Activated CD4-positive, alpha-beta T cell treated with anti-CD3 and anti-CD28 coated beads, Interleukin-2, amount 10 ng/mL, durations not matched to agents 24 days and 14 days (primary cell): ENCODE measurements around the gene EVX1. TPM values are rescaled to one million over a fixed set of nuclear protein-coding genes. Genes with fewer than 3 reads are reported as not detected.

ENCODE experiments used
- DNase-seq: peaks from one replicate; pipeline ENCODE4 v3.0.0; 2022
- H3K27ac Mint-ChIP-seq: one replicate; pipeline ENCODE4 v1.8.0; 2022; ENCODE audit warnings: mild to moderate bottlenecking, mixed read lengths
- H3K27me3 Mint-ChIP-seq: one replicate; pipeline ENCODE4 v1.8.0; 2022; ENCODE audit warnings: mixed read lengths
- H3K36me3 Mint-ChIP-seq: one replicate; pipeline ENCODE4 v1.8.0; 2022; ENCODE audit warnings: low read depth, mild to moderate bottlenecking, mixed read lengths
- H3K4me1 Mint-ChIP-seq: one replicate; pipeline ENCODE4 v1.8.0; 2021; ENCODE audit warnings: mixed read lengths
- H3K4me3 Mint-ChIP-seq: one replicate; pipeline ENCODE4 v1.8.0; 2022; ENCODE audit warnings: mild to moderate bottlenecking, moderate library complexity, mixed read lengths
- H3K9me3 Mint-ChIP-seq: one replicate; pipeline ENCODE4 v1.8.0; 2021; ENCODE audit warnings: mixed read lengths
- intact Hi-C: fragments of 100-400 bp; cut with micrococcal nuclease; formaldehyde crosslinking; loops from one replicate; pipeline ENCODE4 v1.15.1; 2023
- total RNA-seq: library from RNA; stranded (reverse); gene quantifications from 2 replicates; pipeline ENCODE4 v1.2.3, GENCODE V29; 2022

The EVX1 gene
- total RNA-seq, 1 donor from 2014 or later: not detected

DNA sequence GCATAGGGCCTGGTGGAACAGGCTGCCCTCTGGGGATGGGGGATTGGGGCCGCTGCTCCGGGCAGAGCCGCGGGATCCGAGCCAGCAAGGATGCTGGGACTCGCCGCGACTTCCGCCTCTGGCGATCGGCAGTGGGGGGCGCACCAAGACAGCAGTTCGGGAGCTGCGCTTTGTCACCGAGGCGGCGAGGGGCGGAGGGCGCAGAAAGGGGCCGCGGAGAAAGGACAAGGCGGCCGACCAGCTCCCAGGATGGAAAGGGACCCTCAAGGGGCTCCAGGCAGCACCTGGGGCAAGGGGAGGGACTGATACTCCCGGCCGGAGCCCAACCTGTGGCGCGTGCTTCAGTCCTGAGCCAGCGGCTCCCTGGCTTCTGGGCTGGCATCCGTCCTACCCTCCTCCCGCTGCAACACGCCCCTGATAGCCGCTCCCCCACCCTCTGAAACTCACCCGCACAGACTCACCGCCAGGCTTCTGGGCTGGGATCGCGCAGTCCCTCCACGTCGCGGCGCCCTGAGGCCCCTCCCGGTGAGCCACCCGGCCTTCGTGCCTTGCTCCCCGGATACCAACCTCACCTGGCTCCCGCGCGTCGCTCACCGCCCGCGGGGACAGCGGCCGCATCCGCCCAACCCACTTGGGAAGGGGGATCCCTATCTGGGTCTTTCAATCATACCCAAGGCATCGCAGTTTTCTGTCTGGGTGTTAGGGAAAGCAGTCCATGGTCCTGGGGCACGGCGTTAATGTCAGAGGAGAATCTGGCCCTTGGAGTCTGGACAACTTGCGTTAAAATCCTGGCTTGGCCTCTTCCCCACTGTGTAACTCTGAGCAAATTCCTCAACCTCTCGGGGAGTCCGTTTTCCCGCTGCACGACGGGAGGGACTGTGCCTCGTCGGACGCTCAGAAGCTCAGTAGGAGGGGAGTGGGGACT, 7.0 kb upstream of the EVX1 start:
- Mint-ChIP-seq H3K27ac (no peak overlapping the region), H3K4me1 (no peaks in the 10 kb centered on the region), H3K4me3 (no peak overlapping the region), H3K27me3 (peaks cover 63% of the 10 kb centered on the region), H3K36me3 (no peaks in the 10 kb centered on the region), H3K9me3 (no peaks in the 10 kb centered on the region)
- no peak for DNase-seq
- intact Hi-C loops: no loop called here

DNA sequence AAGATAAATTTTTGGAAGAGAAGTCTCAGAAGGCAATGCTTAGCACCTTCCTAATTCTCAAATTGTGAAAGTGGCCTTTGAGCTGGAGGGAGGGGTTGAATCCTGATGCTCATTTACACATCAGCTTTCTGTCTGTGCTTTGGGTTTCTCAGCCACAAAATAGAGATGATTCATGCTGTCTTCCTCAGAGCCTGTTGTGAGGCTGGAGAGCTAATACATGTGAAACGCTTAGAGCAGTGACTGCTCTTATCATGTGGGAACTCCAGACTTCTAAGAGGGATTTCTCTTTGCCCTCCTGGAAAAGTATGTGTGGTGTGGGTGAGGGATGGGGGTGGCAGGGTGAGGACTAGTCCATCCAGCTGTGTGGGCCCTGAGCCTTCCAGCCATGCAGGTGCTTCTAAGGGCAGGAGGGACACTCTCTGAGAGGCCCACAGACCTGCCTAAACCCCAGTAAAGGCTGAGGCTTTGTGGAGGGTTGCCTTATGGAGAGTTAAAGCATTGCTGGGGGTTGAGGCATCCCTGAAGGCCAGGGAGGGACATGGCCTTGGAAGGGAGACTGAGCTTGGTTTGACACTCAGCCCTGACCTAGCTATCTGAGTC, 4.8 kb upstream of the EVX1 start:
- H3K4me1 Mint-ChIP-seq: no peaks in the 10 kb centered on the region
- no peak overlapping the region for H3K4me3 Mint-ChIP-seq
- intact Hi-C loops: no loop called here
- peaks cover 82% of the 10 kb centered on the region for H3K27me3 Mint-ChIP-seq
- H3K9me3 Mint-ChIP-seq: peaks cover 3% of the 10 kb centered on the region
- H3K36me3 Mint-ChIP-seq: peaks cover 2% of the 10 kb centered on the region
- DNase-seq: no peak
- peak overlapping the region; percentile 19 for H3K27ac Mint-ChIP-seq

DNA sequence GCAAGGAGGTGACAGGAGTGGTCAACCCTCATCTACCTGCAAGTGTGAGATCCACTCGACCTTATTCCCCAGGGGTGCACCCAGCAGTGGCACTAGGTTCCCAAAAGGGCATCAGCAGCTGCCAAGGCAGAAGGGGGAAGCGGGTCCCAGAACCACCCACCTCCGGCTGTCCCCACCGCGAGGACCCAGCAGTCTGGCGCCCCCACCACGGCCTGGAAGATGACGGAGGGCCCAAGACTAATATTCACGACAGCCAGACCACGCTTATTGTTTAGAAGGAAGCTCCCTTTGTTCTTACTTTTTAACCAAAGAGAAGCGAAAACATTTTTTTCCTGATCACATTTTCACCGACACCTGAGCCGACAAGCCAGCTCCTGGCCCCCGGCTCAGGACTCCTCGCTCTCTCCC, 3.6 kb upstream of the EVX1 start:
- intact Hi-C loops: no loop called here
- Mint-ChIP-seq H3K4me3 (no peak overlapping the region), H3K36me3 (peaks cover 2% of the 10 kb centered on the region)

DNA sequence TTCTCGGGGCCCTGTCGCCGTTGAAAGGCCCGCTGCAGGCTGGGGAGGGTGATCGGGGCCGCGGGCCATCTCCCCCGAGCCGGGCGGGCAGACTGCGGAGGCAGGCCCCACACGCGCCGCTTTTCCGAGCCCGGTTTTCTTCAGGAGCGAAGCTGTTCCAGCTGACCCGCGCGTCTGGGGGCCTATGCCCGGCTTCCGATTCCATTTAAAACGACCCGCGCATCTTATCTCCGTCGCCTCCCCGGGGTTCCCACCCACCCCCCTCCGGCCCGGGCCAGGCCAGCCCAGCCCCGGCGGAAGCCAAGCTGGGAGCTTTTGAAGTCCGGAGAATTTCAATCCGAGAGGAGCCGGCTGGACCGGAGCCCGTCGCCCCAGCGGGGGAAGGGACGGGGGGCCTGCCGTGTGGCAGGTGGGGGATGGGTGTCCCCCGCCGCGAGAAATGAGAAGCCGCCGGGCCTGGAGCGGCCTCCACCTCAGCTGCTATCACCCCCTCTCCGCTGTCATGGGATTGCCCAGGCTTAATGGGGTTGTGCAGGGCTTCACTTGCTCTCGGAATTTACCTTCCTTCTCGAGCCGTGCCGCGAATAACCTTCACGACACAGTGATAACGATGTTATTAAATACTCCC, 3.1 kb upstream of the EVX1 start:
- intact Hi-C loops: loop anchor here (5.0 kb wide), 3 partner anchors 142 to 1718 kb away; partner anchors contain the start of genes HOXA1 and TRIL
- no peak overlapping the region for H3K27ac Mint-ChIP-seq
- no peak overlapping the region for H3K4me3 Mint-ChIP-seq

More for the DNA sequence above, 3.6 kb upstream of the EVX1 start:
- peaks cover 5% of the 10 kb centered on the region for H3K9me3 Mint-ChIP-seq
- H3K4me1 Mint-ChIP-seq: no peaks in the 10 kb centered on the region
- H3K27me3 Mint-ChIP-seq: peaks cover 83% of the 10 kb centered on the region
- DNase-seq: no peak
- H3K27ac Mint-ChIP-seq: no peak overlapping the region

DNA sequence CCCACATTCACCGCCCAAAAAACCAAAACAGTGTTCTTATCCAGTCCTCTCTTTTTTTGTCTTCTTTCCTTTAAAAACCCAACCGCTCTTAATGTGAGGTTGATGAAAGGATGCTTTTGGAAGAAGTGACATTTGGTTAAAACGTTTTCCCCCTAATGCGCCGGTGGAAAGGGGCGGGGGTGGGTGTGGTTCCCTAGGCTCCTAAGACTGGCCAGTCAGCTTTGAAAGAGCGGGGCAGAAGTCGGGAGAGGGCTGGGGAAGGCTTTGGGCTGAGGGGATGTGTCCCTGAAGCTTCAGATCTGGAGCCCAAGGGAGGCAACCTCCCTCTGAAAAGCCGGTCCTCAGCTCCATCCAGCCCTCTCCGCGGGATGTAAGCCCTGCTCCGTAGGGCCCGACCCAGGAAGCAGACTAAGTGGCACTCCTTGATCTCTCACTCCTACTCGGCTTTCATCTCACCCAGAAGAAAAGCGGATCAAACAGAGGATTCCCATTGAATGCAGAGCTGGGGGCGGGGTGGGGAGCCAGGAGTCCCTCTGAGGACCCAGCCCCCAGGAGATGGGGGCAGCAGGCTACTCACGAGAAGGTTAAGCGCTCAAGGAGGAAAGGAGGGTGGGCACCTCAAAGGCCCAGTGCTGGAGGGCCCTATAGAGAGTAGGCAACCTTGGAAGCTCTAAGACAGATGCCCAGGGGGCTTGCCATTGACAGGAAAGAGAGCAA, 2.4 kb upstream of the EVX1 start:
- peaks cover 4% of the 10 kb centered on the region for H3K36me3 Mint-ChIP-seq
- no peak overlapping the region for H3K4me3 Mint-ChIP-seq
- no peak overlapping the region for H3K27ac Mint-ChIP-seq
- H3K4me1 Mint-ChIP-seq: no peaks in the 10 kb centered on the region
- no peak for DNase-seq
- peaks cover 5% of the 10 kb centered on the region for H3K9me3 Mint-ChIP-seq
- intact Hi-C loops: loop anchor here (5.0 kb wide), 3 partner anchors 143 to 1717 kb away; partner anchors contain the start of genes HOXA1 and TRIL
- peaks cover 85% of the 10 kb centered on the region for H3K27me3 Mint-ChIP-seq

More for the DNA sequence above, 3.1 kb upstream of the EVX1 start:
- Mint-ChIP-seq H3K27me3 (peaks cover 82% of the 10 kb centered on the region), H3K36me3 (peaks cover 4% of the 10 kb centered on the region), H3K9me3 (peaks cover 5% of the 10 kb centered on the region), H3K4me1 (no peaks in the 10 kb centered on the region)
- no peak for DNase-seq

DNA sequence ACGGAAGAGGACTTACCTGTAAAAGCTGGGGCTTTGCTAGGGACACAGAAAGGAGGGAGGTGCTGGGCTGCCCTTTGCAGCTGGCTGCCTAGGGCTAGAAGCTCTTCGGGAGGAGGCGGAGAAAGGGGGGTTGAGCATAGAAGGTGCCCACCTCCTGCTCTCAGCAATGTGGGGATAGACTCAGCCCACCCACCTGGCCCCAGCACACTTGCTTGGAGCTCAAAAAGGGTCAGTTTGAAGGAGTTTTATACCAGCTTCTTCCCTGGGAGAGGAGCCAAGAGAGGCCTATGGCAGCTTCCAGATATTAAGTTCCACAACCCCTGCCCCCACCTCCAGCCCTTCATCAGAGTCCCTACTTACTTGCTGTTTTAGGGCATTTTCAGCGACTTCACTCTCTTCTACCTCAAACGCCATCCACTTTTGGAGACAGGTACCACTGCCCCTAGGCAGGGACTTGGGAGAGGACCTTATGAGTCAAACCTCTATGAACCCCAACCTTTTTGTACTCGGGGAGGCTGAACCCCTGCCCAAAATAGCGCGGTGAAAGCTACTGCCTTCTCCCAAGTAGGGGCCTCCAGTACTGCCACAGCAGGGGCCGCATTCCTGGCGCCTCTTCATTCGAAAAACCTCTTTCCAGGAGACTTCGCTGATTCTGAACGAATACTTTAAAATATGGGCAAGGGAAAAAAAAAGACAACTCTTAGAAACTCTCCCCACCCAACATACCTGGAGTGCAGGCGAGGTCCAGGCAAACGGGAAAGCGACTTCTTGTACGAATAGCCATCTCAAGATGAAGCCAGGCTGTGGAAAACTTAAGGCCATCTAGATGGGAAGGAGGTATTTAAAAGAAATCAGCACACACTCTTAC, 1.2 kb upstream of the EVX1 start:
- Mint-ChIP-seq H3K36me3 (peaks cover 4% of the 10 kb centered on the region), H3K27me3 (peaks cover 85% of the 10 kb centered on the region), H3K27ac (no peak overlapping the region), H3K4me3 (no peak overlapping the region), H3K9me3 (peaks cover 5% of the 10 kb centered on the region), H3K4me1 (no peaks in the 10 kb centered on the region)
- no peak for DNase-seq
- intact Hi-C loops: loop anchor here (2.0 to 5.0 kb wide), 5 partner anchors 45 to 1716 kb away; partner anchors contain the start of genes HOXA1, HOXA7 and TRIL

DNA sequence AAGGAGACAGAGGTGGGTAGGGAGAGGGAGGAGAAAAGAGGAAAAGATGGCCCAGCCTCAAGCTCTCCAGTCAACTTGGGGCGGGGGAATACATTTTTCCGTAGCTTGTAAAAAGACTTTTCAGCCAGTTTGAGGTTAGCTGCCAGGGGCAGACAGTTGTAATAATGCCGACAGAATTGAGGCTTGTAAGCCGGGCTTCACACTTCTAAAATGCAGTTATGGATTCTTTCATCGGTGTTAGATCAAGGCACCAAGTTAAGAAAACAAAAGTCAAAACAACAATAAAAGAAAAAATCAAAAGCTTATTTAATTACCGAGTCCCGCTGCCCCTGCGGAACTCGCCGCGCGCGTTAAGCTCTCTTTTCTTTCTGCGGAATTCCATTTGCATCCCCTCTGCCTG, 448 bp upstream of the EVX1 start:
- Mint-ChIP-seq H3K4me3 (no peak overlapping the region), H3K4me1 (no peaks in the 10 kb centered on the region), H3K27ac (peak overlapping the region; percentile 16)

DNA sequence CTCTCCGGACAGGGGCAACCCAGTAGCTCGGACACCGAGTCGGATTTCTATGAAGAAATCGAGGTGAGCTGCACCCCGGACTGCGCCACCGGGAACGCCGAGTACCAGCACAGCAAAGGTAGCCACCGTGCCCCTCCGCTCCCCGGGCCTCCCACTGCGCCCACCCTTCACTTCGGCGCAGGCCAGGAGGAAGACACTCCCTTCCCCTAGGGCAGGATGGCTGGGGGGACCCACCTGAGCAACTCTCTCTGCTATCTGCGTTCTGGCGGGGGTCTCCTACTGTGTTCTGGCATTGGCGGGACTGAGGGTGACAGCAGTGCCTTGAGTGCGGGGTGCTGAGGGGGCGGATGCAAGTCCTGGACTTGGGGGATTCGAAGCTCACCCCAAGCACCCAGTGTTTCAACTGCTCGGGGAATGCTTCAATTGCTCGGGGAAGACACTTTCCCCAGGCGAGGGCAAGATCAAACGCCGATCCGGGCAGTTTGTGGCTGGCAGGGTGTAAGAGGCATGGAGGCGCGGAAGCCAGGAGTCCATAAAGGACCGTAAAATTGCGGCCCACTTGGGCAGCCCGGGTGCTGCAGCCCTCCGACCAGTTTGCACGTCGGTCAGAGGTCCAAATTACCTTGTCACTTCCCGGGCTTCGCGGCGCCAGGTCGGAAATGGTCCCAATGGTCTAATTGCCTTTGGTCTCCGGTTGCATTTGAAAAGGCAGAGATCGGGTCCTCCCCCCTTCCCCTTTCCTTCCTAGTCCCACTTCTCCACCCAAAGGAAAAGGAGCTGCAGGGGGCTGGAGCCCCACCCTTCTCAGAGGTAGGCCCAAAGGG, 950 bp downstream of the EVX1 start:
- DNase-seq: no peak
- no peak overlapping the region for H3K4me3 Mint-ChIP-seq
- peaks cover 83% of the 10 kb centered on the region for H3K27me3 Mint-ChIP-seq
- peaks cover 4% of the 10 kb centered on the region for H3K36me3 Mint-ChIP-seq
- intact Hi-C loops: loop anchor here (2.0 to 5.0 kb wide), 5 partner anchors 47 to 1714 kb away; partner anchors contain the start of genes HOXA1, HOXA7 and TRIL
- H3K9me3 Mint-ChIP-seq: peaks cover 5% of the 10 kb centered on the region
- no peaks in the 10 kb centered on the region for H3K4me1 Mint-ChIP-seq
- H3K27ac Mint-ChIP-seq: peak overlapping the region; percentile 4

More for the DNA sequence above, 448 bp upstream of the EVX1 start:
- peaks cover 5% of the 10 kb centered on the region for H3K9me3 Mint-ChIP-seq
- peaks cover 83% of the 10 kb centered on the region for H3K27me3 Mint-ChIP-seq
- H3K36me3 Mint-ChIP-seq: peaks cover 4% of the 10 kb centered on the region
- intact Hi-C loops: loop anchor here (2.0 to 5.0 kb wide), 5 partner anchors 45 to 1715 kb away; partner anchors contain the start of genes HOXA1, HOXA7 and TRIL
- DNase-seq: no peak

DNA sequence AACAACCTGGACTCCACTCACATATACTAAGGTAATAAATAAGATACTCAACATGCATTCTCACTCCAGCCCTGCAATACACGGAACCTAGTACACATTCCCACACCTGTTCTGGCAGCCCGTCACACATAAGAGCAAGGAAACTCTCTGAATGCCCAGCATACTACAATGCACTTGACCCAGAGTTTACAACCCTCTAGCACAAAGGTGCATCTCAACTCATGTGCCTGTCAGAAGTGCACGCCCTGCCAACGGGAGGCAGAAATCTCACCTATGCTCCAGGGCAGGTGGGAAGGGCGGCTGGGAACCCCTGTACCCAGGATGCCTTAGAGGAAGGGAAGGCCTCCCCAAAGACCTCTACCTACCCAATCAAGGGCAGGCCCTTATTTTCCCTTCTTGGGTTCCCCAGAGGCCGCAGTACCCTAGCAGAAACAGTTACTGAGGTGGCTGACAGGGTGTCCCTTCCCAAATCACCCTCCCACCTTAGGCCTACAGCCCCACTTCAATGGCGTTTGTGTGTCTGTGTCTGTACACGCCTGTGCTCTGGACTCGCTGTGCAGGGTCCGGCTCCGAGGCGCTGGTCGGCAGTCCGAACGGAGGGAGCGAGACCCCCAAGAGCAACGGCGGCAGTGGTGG, 2.0 kb downstream of the EVX1 start:
- Mint-ChIP-seq H3K9me3 (peaks cover 5% of the 10 kb centered on the region), H3K36me3 (peaks cover 4% of the 10 kb centered on the region), H3K4me1 (no peaks in the 10 kb centered on the region), H3K27me3 (peaks cover 85% of the 10 kb centered on the region), H3K27ac (peak overlapping the region; percentile 66), H3K4me3 (no peak overlapping the region)
- intact Hi-C loops: loop anchor here (5.0 kb wide), 3 partner anchors 147 to 1713 kb away; partner anchors contain the start of genes HOXA1 and TRIL
- DNase-seq: no peak

DNA sequence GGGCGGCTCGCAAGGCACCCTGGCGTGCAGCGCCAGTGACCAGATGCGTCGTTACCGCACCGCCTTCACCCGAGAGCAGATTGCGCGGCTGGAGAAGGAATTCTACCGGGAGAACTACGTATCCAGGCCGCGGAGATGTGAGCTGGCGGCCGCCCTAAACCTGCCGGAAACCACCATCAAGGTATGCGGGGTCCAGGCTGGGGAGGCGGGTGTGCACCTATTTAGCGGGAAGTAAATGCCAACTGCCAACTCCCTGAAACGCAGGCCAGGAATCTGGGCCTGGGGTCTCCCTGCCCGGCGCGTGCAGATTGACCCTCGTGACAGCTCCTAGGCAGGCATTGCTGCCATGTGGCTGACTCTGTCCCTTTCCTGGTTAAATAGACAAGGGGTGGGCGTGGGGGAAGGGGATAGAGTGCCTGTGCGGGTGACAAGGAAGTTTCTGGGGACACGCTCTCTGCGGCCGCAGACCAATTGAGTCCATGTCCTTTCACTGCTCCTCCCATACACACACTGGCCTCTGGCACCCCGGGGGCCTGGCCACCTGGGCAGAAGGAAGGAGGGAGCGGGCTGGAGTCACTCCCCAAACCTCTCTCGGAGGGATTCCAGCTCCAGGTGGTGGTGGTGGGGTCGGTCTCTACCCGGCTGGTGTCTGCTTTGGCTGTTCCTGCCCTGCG, 2.7 kb downstream of the EVX1 start:
- H3K27me3 Mint-ChIP-seq: peaks cover 86% of the 10 kb centered on the region
- H3K9me3 Mint-ChIP-seq: peaks cover 5% of the 10 kb centered on the region
- H3K4me3 Mint-ChIP-seq: no peak overlapping the region
- DNase-seq: no peak
- intact Hi-C loops: no loop called here
- peaks cover 4% of the 10 kb centered on the region for H3K36me3 Mint-ChIP-seq
- no peak overlapping the region for H3K27ac Mint-ChIP-seq
- no peaks in the 10 kb centered on the region for H3K4me1 Mint-ChIP-seq
